AG09309 (cell line): ENCODE measurements around the gene ZNF324.

Experiments used
- DNase-seq: peaks from one replicate; pipeline ENCODE4 v3.0.0-alpha.2; 2010; ENCODE audit warnings: low read depth
- H3K4me3 ChIP-seq: 2 replicates; pipeline ENCODE4 v1.5.1; 2011; ENCODE audit warnings: mild to moderate bottlenecking, low read depth, low read length, moderate library complexity; ENCODE audit not compliant: control insufficient read depth
- CTCF ChIP-seq: IDR thresholded peaks from 2 replicates; pipeline ENCODE4 v1.5.1; 2011; ENCODE audit warnings: mild to moderate bottlenecking, low read depth, low read length, inconsistent platforms; ENCODE audit not compliant: insufficient read depth, control insufficient read depth; ENCODE audit errors: missing control alignments

Gene ZNF324

DNA sequence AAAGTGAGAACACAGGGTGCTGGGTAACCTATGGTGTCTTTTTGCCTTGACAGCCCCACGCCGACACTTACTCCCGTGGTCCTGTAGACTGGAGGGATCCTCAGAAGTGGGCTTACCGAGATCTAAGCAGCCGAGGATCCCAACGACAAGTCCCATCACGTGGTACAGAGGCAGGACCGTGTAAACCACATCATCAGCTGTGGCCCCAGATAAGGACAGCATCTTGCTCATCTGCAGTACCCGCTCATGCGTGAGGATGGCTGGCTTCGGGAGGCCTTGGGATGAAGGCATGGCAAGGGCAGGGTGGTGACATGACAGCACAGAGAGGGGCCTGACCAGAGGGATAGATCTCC is 42.8 kb downstream of the ZNF324 start:
- no peak for TF ChIP-seq CTCF
- no peak overlapping the region for H3K4me3 ChIP-seq
- no peak for DNase-seq

- H3K4me3 ChIP-seq, result no peak overlapping the region
- no peak for DNase-seq
- no peak for TF ChIP-seq CTCF
Measured at GRCh38 chr19:58510084-58510862, 43.4 kb downstream of the ZNF324 start.

DNA sequence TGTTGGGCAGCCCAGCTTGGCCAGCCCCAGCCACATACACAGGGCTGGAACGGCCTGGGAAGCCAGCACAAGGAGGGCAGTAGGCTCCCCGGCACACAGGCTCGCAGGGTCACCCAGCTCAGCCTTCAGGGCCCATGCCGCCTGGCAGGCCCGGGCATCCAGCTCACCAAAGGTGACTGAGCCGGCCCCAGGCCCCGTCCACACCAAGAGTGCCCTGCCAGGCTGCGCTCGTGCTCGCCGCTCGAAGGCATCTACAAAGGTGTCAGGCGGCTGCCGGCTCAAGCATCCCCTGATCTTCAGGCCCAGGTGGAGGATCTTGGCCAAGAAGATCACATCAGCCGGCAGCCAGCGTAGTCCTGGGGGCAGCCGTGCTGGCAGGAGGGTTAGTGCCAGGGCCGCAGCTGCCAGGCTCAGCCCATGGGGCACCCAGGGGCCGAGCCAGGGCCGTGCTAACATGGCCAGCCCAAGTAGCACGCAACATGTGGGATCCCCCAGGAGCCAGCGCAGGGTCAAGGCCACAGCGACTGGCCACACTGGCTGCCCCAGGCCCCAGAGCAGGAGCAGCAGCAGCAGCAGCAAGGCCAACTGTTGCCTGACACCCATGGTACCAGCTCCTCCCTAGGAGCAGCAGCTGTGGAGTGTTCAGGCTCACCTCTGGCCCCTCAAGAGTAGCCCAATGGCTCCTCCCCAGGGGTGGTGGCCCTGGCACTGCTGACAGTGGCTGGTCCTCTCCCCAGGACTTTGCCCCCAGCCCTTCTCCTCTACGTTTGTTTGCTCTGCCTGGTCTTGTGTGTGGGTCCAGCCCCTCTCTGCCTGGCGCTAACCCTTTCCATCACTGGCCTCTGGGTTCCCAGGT is 44.7 kb downstream of the ZNF324 start, which contains the start of gene SLC27A5:
TSS of gene SLC27A5 (minus strand) at position 640 of the 856 bp plus-strand sequence. CDS start at position 603, 37 bp downstream.
- no peak within 1 kb of the TSS for H3K4me3 ChIP-seq
- no peak for TF ChIP-seq CTCF
- DNase-seq, result no peak

- DNase-seq, result no peak
- TF ChIP-seq CTCF, result no peak
- no peak overlapping the region for H3K4me3 ChIP-seq
Measured at GRCh38 chr19:58513213-58513693, 46.4 kb downstream of the ZNF324 start.

DNA sequence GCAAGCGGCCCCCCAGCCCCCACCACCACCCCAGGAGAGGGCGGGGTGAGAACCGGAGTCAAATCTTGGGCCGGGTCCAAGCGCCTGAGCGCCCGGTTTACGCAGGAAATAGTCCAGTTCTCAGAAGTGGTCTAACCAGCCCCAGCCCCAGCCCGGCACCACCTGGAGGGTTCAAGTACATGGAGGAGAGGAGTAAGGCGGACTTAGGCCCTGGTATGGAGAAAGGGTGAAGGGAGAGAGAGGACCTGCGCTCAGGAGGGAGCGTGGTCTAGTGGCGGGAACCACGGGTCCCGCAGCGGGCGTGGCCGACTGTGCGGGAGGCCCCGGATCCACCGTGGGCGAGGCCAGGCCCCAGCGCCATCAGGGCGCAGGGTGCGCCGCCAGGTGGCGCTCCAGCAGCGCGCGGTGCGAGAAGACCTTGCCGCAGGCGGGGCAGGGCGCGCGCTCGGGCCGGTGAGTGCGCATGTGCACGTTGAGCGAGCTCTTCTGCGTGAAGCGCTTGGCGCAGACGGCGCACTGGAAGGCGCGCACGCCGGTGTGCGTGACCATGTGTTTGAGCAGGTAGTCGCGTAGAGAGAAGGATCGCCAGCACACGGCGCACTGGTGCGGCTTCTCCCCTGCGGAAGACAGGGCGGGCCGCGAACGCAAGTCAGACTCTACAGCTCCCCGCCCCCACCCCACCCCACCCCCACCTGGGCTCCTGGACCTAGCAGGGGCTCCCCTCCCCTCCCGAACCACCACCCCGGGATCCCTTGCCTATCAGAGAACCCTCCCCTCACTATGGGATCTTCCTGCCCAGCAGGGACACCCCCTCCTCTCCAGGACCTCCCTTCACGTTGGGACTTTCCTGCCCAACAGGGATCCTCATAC is 47.0 kb downstream of the ZNF324 start:
- peak; percentile 20 for DNase-seq
- peak overlapping the region; percentile 30 for H3K4me3 ChIP-seq
- peak; percentile 52 for TF ChIP-seq CTCF

- DNase-seq, result no peak
- no peak for TF ChIP-seq CTCF
- peak overlapping the region; percentile 30 for H3K4me3 ChIP-seq
Measured at GRCh38 chr19:58514564-58515022, 47.7 kb downstream of the ZNF324 start.
